IMR-90 (cell line): Measurements from ENCODE around the gene CDH3. TPM values are rescaled to one million over a fixed set of nuclear protein-coding genes. Genes with fewer than 3 reads are reported as not detected.
A peak's percentile ranks its signal among the peaks of the same experiment; 100 is the strongest.

Experiments
- ATAC-seq: fragments of 200-7000 bp; cut with Tn5 transposase; 2 replicates; pipeline ENCODE4 v1.9.1; 2020; ENCODE audit warnings: low read depth, mild to moderate bottlenecking, moderate library complexity
- BruUV-seq: library from RNA; stranded (reverse); fragments of 400-500 nt; replicated peaks from 2 replicates; lab custom pipeline; 2021; lab: Mats Ljungman, UMichigan
- CTCF ChIA-PET: fragments of 300-600 bp; formaldehyde crosslinking; extraction: SDS; loops from one replicate; lab custom pipeline; 2021; ENCODE audit warnings: antibody characterized with exemption; lab: Yijun Ruan, JAX
- POLR2A ChIA-PET: fragments of 300-600 bp; sonication (Branson Sonifier 250); formaldehyde crosslinking; loops from one replicate; lab custom pipeline; 2022; ENCODE audit warnings: antibody characterized with exemption; ENCODE audit not compliant: unreplicated experiment; lab: Charles Lee
- DNase-seq: peaks from one replicate; pipeline ENCODE4 v3.0.0; 2013
- H2AFZ ChIP-seq: replicated peaks from 2 replicates; pipeline ENCODE3; 2013; ENCODE audit warnings: low read length, mild to moderate bottlenecking; ENCODE audit not compliant: poor library complexity
- H2AK5ac ChIP-seq: 2 replicates; pipeline ENCODE4 v1.6.1; 2013; ENCODE audit warnings: low read depth, low read length, inconsistent platforms
- H2AK9ac ChIP-seq: replicated peaks from 2 replicates; pipeline ENCODE3; 2013; ENCODE audit warnings: mild to moderate bottlenecking, low read depth, low read length, moderate library complexity; ENCODE audit not compliant: poor library complexity
- H2BK120ac ChIP-seq: 2 replicates; pipeline ENCODE4 v1.6.1; 2013; ENCODE audit warnings: low read depth, low read length, inconsistent platforms
- H2BK15ac ChIP-seq: 3 replicates; pipeline ENCODE4 v1.6.1; 2013; ENCODE audit warnings: low read depth, low read length, inconsistent platforms
- H2BK20ac ChIP-seq: 2 replicates; pipeline ENCODE4 v1.6.1; 2013; ENCODE audit warnings: low read depth, mild to moderate bottlenecking, inconsistent platforms, low read length, moderate library complexity
- H2BK5ac ChIP-seq: 2 replicates; pipeline ENCODE4 v1.6.1; 2013; ENCODE audit warnings: mild to moderate bottlenecking, low read depth, low read length, inconsistent platforms; ENCODE audit not compliant: poor library complexity, severe bottlenecking
- H3K14ac ChIP-seq: replicated peaks from 2 replicates; pipeline ENCODE4 v1.6.1; 2013; ENCODE audit warnings: low read depth, low read length, inconsistent platforms
- H3K18ac ChIP-seq: 2 replicates; pipeline ENCODE4 v1.6.1; 2013; ENCODE audit warnings: low read depth, low read length, control low read depth
- H3K23ac ChIP-seq: 2 replicates; pipeline ENCODE4 v1.6.1; 2013; ENCODE audit warnings: low read depth, low read length, inconsistent platforms
- H3K27ac ChIP-seq: 2 replicates; pipeline ENCODE4 v1.5.1; 2013; ENCODE audit warnings: mild to moderate bottlenecking, control low read depth, low read length; ENCODE audit not compliant: insufficient read depth
- H3K27me3 ChIP-seq: 2 replicates; pipeline ENCODE4 v1.6.1; 2013; ENCODE audit warnings: low read length; ENCODE audit not compliant: control insufficient read depth, insufficient read depth
- H3K36me3 ChIP-seq: 2 replicates; pipeline ENCODE4 v1.6.1; 2013; ENCODE audit warnings: low read length, mixed read lengths; ENCODE audit not compliant: control insufficient read depth, insufficient read depth
- H3K4ac ChIP-seq: 2 replicates; pipeline ENCODE4 v1.6.1; 2013; ENCODE audit warnings: low read depth, low read length, inconsistent platforms
- H3K4me1 ChIP-seq: 2 replicates; pipeline ENCODE4 v1.6.1; 2013; ENCODE audit warnings: low read length, mixed read lengths; ENCODE audit not compliant: control insufficient read depth, insufficient read depth
- H3K4me2 ChIP-seq: 2 replicates; pipeline ENCODE4 v1.6.1; 2013; ENCODE audit warnings: low read depth, mild to moderate bottlenecking, control low read depth, low read length, moderate library complexity
- H3K4me3 ChIP-seq: 2 replicates; pipeline ENCODE4 v1.5.1; 2013; ENCODE audit warnings: low read depth, mild to moderate bottlenecking, control low read depth, low read length, moderate library complexity; ENCODE audit not compliant: insufficient read depth
- H3K56ac ChIP-seq: 2 replicates; pipeline ENCODE4 v1.6.1; 2013; ENCODE audit warnings: low read length, inconsistent platforms; ENCODE audit not compliant: insufficient read depth; ENCODE audit errors: extremely low read depth
- H3K79me1 ChIP-seq, 2 experiments: 2 replicates each; pipeline ENCODE4 v1.6.1; 2013; ENCODE audit warnings: low read length in 2 of 2, inconsistent platforms in 1 of 2, low read depth in 1 of 2
- H3K9ac ChIP-seq: 2 replicates; pipeline ENCODE4 v1.6.1; 2013; ENCODE audit warnings: low read depth, low read length, control low read depth
- H3K9me1 ChIP-seq: 2 replicates; pipeline ENCODE4 v1.6.1; 2013; ENCODE audit warnings: low read length, inconsistent platforms; ENCODE audit not compliant: insufficient read depth
- H3K9me3 ChIP-seq: 2 replicates; pipeline ENCODE4 v1.6.1; 2013; ENCODE audit warnings: low read length; ENCODE audit not compliant: control insufficient read depth, insufficient read depth
- H4K20me1 ChIP-seq: 2 replicates; pipeline ENCODE4 v1.6.1; 2013; ENCODE audit warnings: low read length, inconsistent platforms; ENCODE audit not compliant: insufficient read depth
- H4K5ac ChIP-seq: 2 replicates; pipeline ENCODE4 v1.6.1; 2013; ENCODE audit warnings: mild to moderate bottlenecking, low read depth, low read length, control low read depth
- H4K8ac ChIP-seq, 2 experiments: 2 replicates each; pipeline ENCODE4 v1.6.1; 2013; ENCODE audit warnings: low read depth in 2 of 2, low read length in 2 of 2, control low read depth in 1 of 2, inconsistent platforms in 1 of 2
- H4K91ac ChIP-seq: 2 replicates; pipeline ENCODE4 v1.6.1; 2013; ENCODE audit warnings: low read depth, low read length, inconsistent platforms; ENCODE audit not compliant: insufficient read depth
- BHLHE40 ChIP-seq: fragments of 150-350 bp; IDR thresholded peaks from 2 replicates; pipeline ENCODE4 v1.6.1; 2016; ENCODE audit warnings: mild to moderate bottlenecking, low read depth, low read length
- CEBPB ChIP-seq: IDR thresholded peaks from 2 replicates; pipeline ENCODE4 v1.6.1; 2012; ENCODE audit warnings: low read depth, low read length, improper control_type of control experiment
- CHD1 ChIP-seq: IDR thresholded peaks from 2 replicates; pipeline ENCODE4 v1.6.1; 2012; ENCODE audit warnings: low read depth, low read length, improper control_type of control experiment
- FOS ChIP-seq: fragments of 150-350 bp; IDR thresholded peaks from 2 replicates; pipeline ENCODE4 v1.6.1; 2016; ENCODE audit warnings: low read depth, low read length
- MAFK ChIP-seq: IDR thresholded peaks from 2 replicates; pipeline ENCODE4 v1.6.1; 2012; ENCODE audit warnings: low read depth, low read length, improper control_type of control experiment
- MAZ ChIP-seq: IDR thresholded peaks from 2 replicates; pipeline ENCODE4 v1.6.1; 2012; ENCODE audit warnings: low read depth, mild to moderate bottlenecking, low read length, improper control_type of control experiment, moderate library complexity, borderline replicate concordance
- MXI1 ChIP-seq: IDR thresholded peaks from 2 replicates; pipeline ENCODE4 v1.6.1; 2012; ENCODE audit warnings: low read depth, mild to moderate bottlenecking, low read length, moderate library complexity, borderline replicate concordance
- NFE2L2 ChIP-seq: fragments of 150-350 bp; IDR thresholded peaks from 2 replicates; pipeline ENCODE4 v1.6.1; 2016; ENCODE audit warnings: low read depth, mild to moderate bottlenecking, low read length
- POLR2A ChIP-seq: IDR thresholded peaks from 2 replicates; pipeline ENCODE4 v1.6.1; 2012; ENCODE audit warnings: mild to moderate bottlenecking, low read depth, low read length
- RAD21 ChIP-seq: IDR thresholded peaks from 2 replicates; pipeline ENCODE4 v1.6.1; 2012; ENCODE audit warnings: low read length, improper control_type of control experiment
- RCOR1 ChIP-seq: IDR thresholded peaks from 2 replicates; pipeline ENCODE4 v1.6.1; 2012; ENCODE audit warnings: mild to moderate bottlenecking, low read length, improper control_type of control experiment; ENCODE audit not compliant: insufficient replicate concordance
- RFX5 ChIP-seq: IDR thresholded peaks from 2 replicates; pipeline ENCODE4 v1.8.0; 2012; ENCODE audit warnings: low read depth, mild to moderate bottlenecking, low read length, moderate library complexity
- SMC3 ChIP-seq: fragments of 150-350 bp; IDR thresholded peaks from 2 replicates; pipeline ENCODE4 v1.6.1; 2016; ENCODE audit warnings: low read depth, mild to moderate bottlenecking, antibody characterized with exemption, low read length, moderate library complexity
- WGBS, 2 experiments: methylation state at CpG; one replicate each; pipeline versions ENCODE4 v1.1.5 to v1.1.7; 2013; ENCODE audit warnings: missing lambda C conversion rate in 2 of 2; ENCODE audit not compliant: insufficient read length in 1 of 2; ENCODE audit errors: extremely low coverage in 2 of 2; 5-methylcytosine and 5-hydroxymethylcytosine counted together
- dilution Hi-C: fragments of 300-500 bp; cut with HindIII; formaldehyde crosslinking; loops from one replicate; pipeline ENCODE4 v1.14.3; 2018; ENCODE audit warnings: low sequenced_read_pairs; ENCODE audit not compliant: unreplicated experiment
- in situ Hi-C: fragments of 300-500 bp; cut with MboI; formaldehyde crosslinking; loops from 3 replicates; pipeline ENCODE4 v1.14.3; 2019; ENCODE audit warnings: low sequenced_read_pairs, inconsistent platforms, mixed read lengths
- intact Hi-C: fragments of 100-400 bp; cut with micrococcal nuclease; formaldehyde crosslinking; loops from 2 replicates; pipeline ENCODE4 v1.10.0; 2022
- polyA plus RNA-seq, 3 experiments: library from polyadenylated mRNA; depleted of rRNA; stranded (reverse); fragments of >200 nt; gene quantifications; 2 replicates each; pipeline ENCODE4 v1.2.3, GENCODE V29; 2012; ENCODE audit warnings: low replicate concordance in 1 of 3
- total RNA-seq: library from RNA; depleted of rRNA; stranded (reverse); fragments of >200 nt; gene quantifications from 2 replicates; pipeline ENCODE4 v1.2.3, GENCODE V29; 2012
- TF ChIP-seq, protein P1 (sequence below): conservative IDR thresholded peaks from 2 replicates; pipeline ENCODE4 v1.5.1; 2012; ENCODE audit warnings: mild to moderate bottlenecking, low read depth, low read length, improper control_type of control experiment
- TF ChIP-seq, protein P2 (sequence below): fragments of 150-350 bp; IDR thresholded peaks from 2 replicates; pipeline ENCODE4 v1.6.1; 2017; ENCODE audit warnings: mild to moderate bottlenecking, antibody characterized with exemption, low read length, low read depth
- TF ChIP-seq, protein P3 (sequence below): fragments of 150-350 bp; IDR thresholded peaks from 2 replicates; pipeline ENCODE4 v1.6.1; 2016; ENCODE audit warnings: low read depth, mild to moderate bottlenecking, low read length, moderate library complexity, borderline replicate concordance

The CDH3 gene
- total and polyA plus RNA-seq, 2 of the 4 experiments (the other 2 are of a cell fraction) = not detected

DNA sequence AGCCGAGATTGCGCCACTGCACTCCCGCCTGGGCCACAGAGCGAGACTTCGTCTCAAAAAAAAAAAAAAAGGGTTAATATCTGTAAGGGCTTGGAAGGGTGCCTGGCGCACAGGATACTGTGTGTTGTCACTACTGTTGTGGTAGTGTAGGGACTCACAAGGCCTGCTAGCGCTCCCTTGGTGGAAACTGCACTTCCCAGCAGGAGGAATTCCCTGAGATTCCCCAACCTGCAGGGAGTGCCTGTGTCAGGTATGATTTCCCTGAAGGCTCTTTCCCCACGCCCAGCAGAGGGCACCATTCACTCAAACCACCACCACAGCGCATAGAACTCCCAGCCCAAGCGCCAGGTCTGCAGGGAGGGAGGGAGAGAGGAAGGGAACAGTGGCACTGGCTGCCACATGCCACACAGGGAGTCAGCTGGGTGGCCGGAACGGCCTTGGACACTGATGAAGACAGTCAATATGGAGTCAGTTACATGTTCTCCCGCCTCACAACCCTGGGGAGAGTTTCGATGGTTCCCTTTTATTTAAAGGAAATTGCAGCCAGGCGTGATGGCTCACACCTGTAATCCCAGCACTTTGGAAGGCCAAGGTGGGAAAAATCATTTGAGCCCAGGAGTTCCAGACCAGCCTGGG, 59.2 kb downstream of the CDH3 start:
- Histone ChIP-seq H3K56ac (no peak overlapping the region), H2AK5ac (no peak overlapping the region), H4K91ac (no peak overlapping the region), H4K8ac (no peak overlapping the region), H2BK120ac (no peak overlapping the region), H2BK15ac (no peak overlapping the region), H3K4ac (no peak overlapping the region), H2AFZ (peak overlapping the region; percentile 3), H3K18ac (no peak overlapping the region), H2BK20ac (no peak overlapping the region), H3K4me1 (peaks cover 4% of the 10 kb centered on the region; the same call in 1 of the 2 replicates), H3K14ac (no peak overlapping the region), H3K9ac (no peak overlapping the region), H3K23ac (no peak overlapping the region), H3K27me3 (no peaks in the 10 kb centered on the region; the same call in none of the 2 replicates), H4K5ac (no peak overlapping the region), H3K4me3 (no peak overlapping the region), H2AK9ac (no peak overlapping the region), H3K9me3 (no peaks in the 10 kb centered on the region), H2BK5ac (no peak overlapping the region), H3K4me2 (no peak overlapping the region), H3K36me3 (no peaks in the 10 kb centered on the region), H3K9me1 (no peaks in the 10 kb centered on the region), H3K27ac (no peak overlapping the region), H4K20me1 (no peaks in the 10 kb centered on the region), H3K79me1 (no peaks in the 10 kb centered on the region)
- ChIA-PET CTCF (no interaction called here), POLR2A (no interaction called here)
- no CpG with 5 or more reads among the region's 15 CpGs for WGBS, 2 experiments
- ATAC-seq (peak; percentile 91), DNase-seq (peak; percentile 48)
- dilution Hi-C loops (no loop called here), in situ Hi-C loops (loop anchor here (10.0 kb wide), 1 partner anchor 410 kb away; no protein-coding TSS in a partner anchor), intact Hi-C loops (loop anchor here (1.0 to 10.0 kb wide), 5 partner anchors 96 to 420 kb away; partner anchors contain the start of gene ZFP90)
- BruUV-seq = no TSS peak
- peak; percentile 69 for TF ChIP-seq RAD21
- peak; percentile 25; the same call in 1 of the 2 replicates for TF ChIP-seq MAZ
- no peak for TF ChIP-seq CHD1
- TF ChIP-seq POLR2A = no peak
- TF ChIP-seq CEBPB = no peak
- TF ChIP-seq MXI1 = no peak
- no peak for TF ChIP-seq RCOR1
- TF ChIP-seq NFE2L2 = no peak
- TF ChIP-seq, protein P1, sequence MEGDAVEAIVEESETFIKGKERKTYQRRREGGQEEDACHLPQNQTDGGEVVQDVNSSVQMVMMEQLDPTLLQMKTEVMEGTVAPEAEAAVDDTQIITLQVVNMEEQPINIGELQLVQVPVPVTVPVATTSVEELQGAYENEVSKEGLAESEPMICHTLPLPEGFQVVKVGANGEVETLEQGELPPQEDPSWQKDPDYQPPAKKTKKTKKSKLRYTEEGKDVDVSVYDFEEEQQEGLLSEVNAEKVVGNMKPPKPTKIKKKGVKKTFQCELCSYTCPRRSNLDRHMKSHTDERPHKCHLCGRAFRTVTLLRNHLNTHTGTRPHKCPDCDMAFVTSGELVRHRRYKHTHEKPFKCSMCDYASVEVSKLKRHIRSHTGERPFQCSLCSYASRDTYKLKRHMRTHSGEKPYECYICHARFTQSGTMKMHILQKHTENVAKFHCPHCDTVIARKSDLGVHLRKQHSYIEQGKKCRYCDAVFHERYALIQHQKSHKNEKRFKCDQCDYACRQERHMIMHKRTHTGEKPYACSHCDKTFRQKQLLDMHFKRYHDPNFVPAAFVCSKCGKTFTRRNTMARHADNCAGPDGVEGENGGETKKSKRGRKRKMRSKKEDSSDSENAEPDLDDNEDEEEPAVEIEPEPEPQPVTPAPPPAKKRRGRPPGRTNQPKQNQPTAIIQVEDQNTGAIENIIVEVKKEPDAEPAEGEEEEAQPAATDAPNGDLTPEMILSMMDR = peak; percentile 65
- TF ChIP-seq BHLHE40 = no peak
- no peak for TF ChIP-seq MAFK
- TF ChIP-seq, protein P2, sequence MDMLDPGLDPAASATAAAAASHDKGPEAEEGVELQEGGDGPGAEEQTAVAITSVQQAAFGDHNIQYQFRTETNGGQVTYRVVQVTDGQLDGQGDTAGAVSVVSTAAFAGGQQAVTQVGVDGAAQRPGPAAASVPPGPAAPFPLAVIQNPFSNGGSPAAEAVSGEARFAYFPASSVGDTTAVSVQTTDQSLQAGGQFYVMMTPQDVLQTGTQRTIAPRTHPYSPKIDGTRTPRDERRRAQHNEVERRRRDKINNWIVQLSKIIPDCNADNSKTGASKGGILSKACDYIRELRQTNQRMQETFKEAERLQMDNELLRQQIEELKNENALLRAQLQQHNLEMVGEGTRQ = no peak
- TF ChIP-seq RFX5 = no peak
- TF ChIP-seq, protein P3, sequence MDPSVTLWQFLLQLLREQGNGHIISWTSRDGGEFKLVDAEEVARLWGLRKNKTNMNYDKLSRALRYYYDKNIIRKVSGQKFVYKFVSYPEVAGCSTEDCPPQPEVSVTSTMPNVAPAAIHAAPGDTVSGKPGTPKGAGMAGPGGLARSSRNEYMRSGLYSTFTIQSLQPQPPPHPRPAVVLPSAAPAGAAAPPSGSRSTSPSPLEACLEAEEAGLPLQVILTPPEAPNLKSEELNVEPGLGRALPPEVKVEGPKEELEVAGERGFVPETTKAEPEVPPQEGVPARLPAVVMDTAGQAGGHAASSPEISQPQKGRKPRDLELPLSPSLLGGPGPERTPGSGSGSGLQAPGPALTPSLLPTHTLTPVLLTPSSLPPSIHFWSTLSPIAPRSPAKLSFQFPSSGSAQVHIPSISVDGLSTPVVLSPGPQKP = no peak
- peak; percentile 69 for TF ChIP-seq SMC3
- no peak for TF ChIP-seq FOS
